Endodermal cell (in vitro differentiated cells): ENCODE measurements around the gene CCDC169. TPM values are rescaled to one million over a fixed set of nuclear protein-coding genes. Genes with fewer than 3 reads are reported as not detected.
"Not testable (repeated sequence)": the region's sequence is repeated elsewhere in the genome, so short reads cannot be mapped to it uniquely, and the experiment has no call there.

Experiments
- DNase-seq: peaks from one replicate; pipeline ENCODE4 v3.0.0-alpha.2; 2017
- H3K27ac ChIP-seq: 2 replicates; pipeline ENCODE4 v1.5.1; 2013; ENCODE audit warnings: mild to moderate bottlenecking, low read depth, low read length, moderate library complexity
- H3K27me3 ChIP-seq: 2 replicates; pipeline ENCODE4 v1.6.1; 2013; ENCODE audit warnings: mild to moderate bottlenecking, low read length, moderate library complexity; ENCODE audit not compliant: insufficient read depth, control insufficient read depth, poor library complexity, severe bottlenecking
- H3K36me3 ChIP-seq: 2 replicates; pipeline ENCODE4 v1.7.0; 2013; ENCODE audit warnings: mild to moderate bottlenecking, low read length, moderate library complexity; ENCODE audit not compliant: control insufficient read depth, insufficient read depth
- H3K4me1 ChIP-seq: one replicate; pipeline ENCODE4 v1.7.0; 2013; ENCODE audit warnings: low read length; ENCODE audit not compliant: control insufficient read depth, insufficient read depth
- H3K4me3 ChIP-seq: 2 replicates; pipeline ENCODE4 v1.5.1; 2013; ENCODE audit warnings: mild to moderate bottlenecking, low read length, moderate library complexity
- H3K9ac ChIP-seq: 2 replicates; pipeline ENCODE4 v1.6.1; 2013; ENCODE audit warnings: mild to moderate bottlenecking, low read length, moderate library complexity; ENCODE audit not compliant: poor library complexity, severe bottlenecking; ENCODE audit errors: extremely low read depth
- H3K9me3 ChIP-seq: 2 replicates; pipeline ENCODE4 v1.6.1; 2013; ENCODE audit warnings: mild to moderate bottlenecking, low read length, moderate library complexity; ENCODE audit not compliant: control insufficient read depth
- H3K27ac Mint-ChIP-seq: 2 replicates; pipeline ENCODE4 v1.8.0; 2020; ENCODE audit warnings: mixed read lengths
- H3K27me3 Mint-ChIP-seq: 2 replicates; pipeline ENCODE4 v1.8.0; 2021; ENCODE audit warnings: mild to moderate bottlenecking, mixed read lengths; ENCODE audit not compliant: insufficient read depth
- H3K36me3 Mint-ChIP-seq: 2 replicates; pipeline ENCODE4 v1.8.0; 2020; ENCODE audit warnings: low read depth, mixed read lengths
- H3K4me1 Mint-ChIP-seq: 2 replicates; pipeline ENCODE4 v1.8.0; 2020; ENCODE audit warnings: mixed read lengths
- H3K4me3 Mint-ChIP-seq: 2 replicates; pipeline ENCODE4 v1.8.0; 2020; ENCODE audit warnings: mild to moderate bottlenecking, moderate library complexity, mixed read lengths
- H3K9me3 Mint-ChIP-seq: 2 replicates; pipeline ENCODE4 v1.8.0; 2020; ENCODE audit warnings: mild to moderate bottlenecking, mixed read lengths
- CTCF ChIP-seq: fragments of 200-600 bp; sonication (generic); conservative IDR thresholded peaks from 2 replicates; pipeline ENCODE4 v1.5.0; 2021; ENCODE audit warnings: antibody characterized with exemption, mild to moderate bottlenecking
- WGBS, 2 experiments: methylation state at CpG; one replicate each; pipeline versions ENCODE4 v1.1.5 to v1.1.7; 2013; ENCODE audit warnings: missing lambda C conversion rate in 2 of 2, mixed read lengths in 1 of 2; ENCODE audit not compliant: insufficient coverage in 1 of 2, insufficient read length in 1 of 2; 5-methylcytosine and 5-hydroxymethylcytosine counted together
- total RNA-seq, 2 donors: library from RNA; stranded (reverse); fragmentation: NEBNext Ultra II Directional in 1 of 2; extraction: Animal tissue kit (Norgen Biotek cat#: 25700) in 1 of 2; gene quantifications; 2 replicates in 1 of 2; 3 replicates in 1 of 2; pipeline ENCODE4 v1.2.1, GENCODE V29; 2021

Gene CCDC169
- total RNA-seq, 2 donors from 2014 or later, result 18.2 to 26.3 TPM

- Mint-ChIP-seq H3K27me3 (no peaks in the 10 kb centered on the region), H3K9me3 (peaks cover 3% of the 10 kb centered on the region), H3K4me3 (no peak overlapping the region), H3K36me3 (peaks cover 65% of the 10 kb centered on the region), H3K4me1 (peaks cover 38% of the 10 kb centered on the region), H3K27ac (no peak overlapping the region)
- Histone ChIP-seq H3K9me3 (peaks cover 9% of the 10 kb centered on the region), H3K4me3 (no peak overlapping the region), H3K27ac (no peak overlapping the region), H3K27me3 (no peaks in the 10 kb centered on the region), H3K4me1 (peaks cover 8% of the 10 kb centered on the region), H3K9ac (no peak overlapping the region), H3K36me3 (peaks cover 69% of the 10 kb centered on the region)
- TF ChIP-seq CTCF, result no peak
- no CpG with 5 or more reads among the region's 1 CpG for WGBS, 2 experiments
- DNase-seq, result peak; percentile 53
These were observed 28.3 kb upstream of the CCDC169 start for GRCh38 chr13:36325912-36326311.

- not testable (repeated sequence) for H3K27me3 Mint-ChIP-seq, H3K9me3 ChIP-seq, H3K27me3 ChIP-seq, H3K4me3 Mint-ChIP-seq, H3K9ac ChIP-seq, H3K27ac ChIP-seq, H3K4me1 ChIP-seq, H3K4me3 ChIP-seq
- peak overlapping the region; percentile 93 for H3K27ac Mint-ChIP-seq
- peaks cover 65% of the 10 kb centered on the region for H3K36me3 Mint-ChIP-seq
- peaks cover 44% of the 10 kb centered on the region for H3K4me1 Mint-ChIP-seq
- H3K36me3 ChIP-seq, result peaks cover 59% of the 10 kb centered on the region
- DNase-seq, result peak; percentile 72
- 45 to 59% methylated on average over 4 of the region's 5 CpGs for WGBS, 2 experiments
- peaks cover 13% of the 10 kb centered on the region for H3K9me3 Mint-ChIP-seq
These were observed 27.3 kb upstream of the CCDC169 start for GRCh38 chr13:36324881-36325280.

- DNase-seq, result peak; percentile 67
- 86 to 100% methylated on average over 1 of the region's 1 CpG for WGBS, 2 experiments
- no peaks in the 10 kb centered on the region for H3K27me3 ChIP-seq
- H3K9ac ChIP-seq, result peak overlapping the region; percentile 0
- Mint-ChIP-seq H3K4me1 (peaks cover 44% of the 10 kb centered on the region), H3K9me3 (peaks cover 19% of the 10 kb centered on the region), H3K27me3 (no peaks in the 10 kb centered on the region), H3K4me3 (no peak overlapping the region), H3K27ac (peak overlapping the region; percentile 93), H3K36me3 (peaks cover 65% of the 10 kb centered on the region)
- peak overlapping the region; percentile 37 for H3K4me3 ChIP-seq
- peaks cover 52% of the 10 kb centered on the region for H3K36me3 ChIP-seq
- TF ChIP-seq CTCF, result no peak
- peaks cover 8% of the 10 kb centered on the region for H3K4me1 ChIP-seq
- H3K27ac ChIP-seq, result no peak overlapping the region
- H3K9me3 ChIP-seq, result peaks cover 9% of the 10 kb centered on the region
These were observed 26.4 kb upstream of the CCDC169 start for GRCh38 chr13:36323951-36324566.

GRCh38 chr13:36323408-36323807 is 25.8 kb upstream of the CCDC169 start:
- H3K27ac Mint-ChIP-seq, result peak overlapping the region; percentile 33
- Histone ChIP-seq H3K27me3 (no peaks in the 10 kb centered on the region), H3K9me3 (peaks cover 9% of the 10 kb centered on the region), H3K27ac (no peak overlapping the region), H3K36me3 (peaks cover 46% of the 10 kb centered on the region), H3K4me3 (peak overlapping the region; percentile 37), H3K4me1 (peaks cover 8% of the 10 kb centered on the region), H3K9ac (no peak overlapping the region)
- peaks cover 44% of the 10 kb centered on the region for H3K4me1 Mint-ChIP-seq
- no peak overlapping the region for H3K4me3 Mint-ChIP-seq
- no peaks in the 10 kb centered on the region for H3K27me3 Mint-ChIP-seq
- H3K36me3 Mint-ChIP-seq, result peaks cover 61% of the 10 kb centered on the region
- peaks cover 23% of the 10 kb centered on the region for H3K9me3 Mint-ChIP-seq
- 90 to 100% methylated on average over 1 to 3 of the region's 3 CpGs for WGBS, 2 experiments
- no peak for DNase-seq
- no peak for TF ChIP-seq CTCF

GRCh38 chr13:36319793-36320192 is 22.2 kb upstream of the CCDC169 start:
- Histone ChIP-seq H3K36me3 (peaks cover 29% of the 10 kb centered on the region), H3K9me3 (peaks cover 32% of the 10 kb centered on the region)
- H3K27ac Mint-ChIP-seq, H3K27me3 ChIP-seq, H3K9ac ChIP-seq, H3K27ac ChIP-seq, H3K4me3 Mint-ChIP-seq, DNase-seq, H3K27me3 Mint-ChIP-seq, H3K4me1 ChIP-seq, H3K4me3 ChIP-seq: not testable (repeated sequence)
- H3K4me1 Mint-ChIP-seq, result peaks cover 31% of the 10 kb centered on the region
- H3K9me3 Mint-ChIP-seq, result peaks cover 57% of the 10 kb centered on the region
- H3K36me3 Mint-ChIP-seq, result peaks cover 75% of the 10 kb centered on the region
- WGBS, 2 experiments, result 61 to 100% methylated on average over 1 to 3 of the region's 6 CpGs
